Caco-2 (cell line): ENCODE results near the gene CSRP2. TPM values are rescaled to one million over a fixed set of nuclear protein-coding genes. Genes with fewer than 3 reads are reported as not detected.
A peak's percentile ranks its signal among the peaks of the same experiment; 100 is the strongest.

ENCODE experiments used
- BruUV-seq: library from RNA; stranded (reverse); fragments of 400-500 nt; replicated peaks from 2 replicates; lab custom pipeline; 2021; lab: Mats Ljungman, UMichigan
- CTCF ChIA-PET: fragments of 300-600 bp; sonication (Branson Sonifier 250); formaldehyde crosslinking; loops from one replicate; lab custom pipeline; 2022; ENCODE audit warnings: antibody characterized with exemption; lab: Charles Lee
- POLR2A ChIA-PET: fragments of 300-600 bp; sonication (Branson Sonifier 250); formaldehyde crosslinking; loops from one replicate; lab custom pipeline; 2022; ENCODE audit warnings: antibody characterized with exemption; lab: Charles Lee
- DNase-seq, 2 experiments: peaks; one replicate each; pipeline versions ENCODE4 v3.0.0 to v3.0.0-alpha.2; 2020 to 2022
- H3K27me3 ChIP-seq: replicated peaks from 2 replicates; pipeline ENCODE4 v1.6.0; 2011; ENCODE audit warnings: low read length; ENCODE audit not compliant: control insufficient read depth, insufficient read depth
- H3K36me3 ChIP-seq: 2 replicates; pipeline ENCODE4 v1.5.1; 2011; ENCODE audit warnings: low read length; ENCODE audit not compliant: control insufficient read depth, insufficient read depth
- H3K4me1 ChIP-seq: fragments of 250-450 bp; sonication (Bioruptor Pico); 2 replicates; pipeline ENCODE4 v1.5.1; 2020; ENCODE audit warnings: mild to moderate bottlenecking
- H3K4me3 ChIP-seq: 2 replicates; pipeline ENCODE4 v1.5.1; 2011; ENCODE audit warnings: low read depth, mild to moderate bottlenecking, control low read depth, low read length
- H3K9me3 ChIP-seq: fragments of 250-450 bp; sonication (Bioruptor Pico); 2 replicates; pipeline ENCODE4 v1.5.1; 2020; ENCODE audit warnings: mild to moderate bottlenecking, moderate library complexity
- H3K27ac Mint-ChIP-seq: one replicate; pipeline ENCODE4 v1.8.0; 2022; ENCODE audit warnings: mixed read lengths; ENCODE audit not compliant: unreplicated experiment
- H3K27me3 Mint-ChIP-seq: one replicate; pipeline ENCODE4 v1.8.0; 2022; ENCODE audit warnings: mixed read lengths; ENCODE audit not compliant: insufficient read depth, unreplicated experiment
- H3K36me3 Mint-ChIP-seq: one replicate; pipeline ENCODE4 v1.8.0; 2022; ENCODE audit warnings: mild to moderate bottlenecking, mixed read lengths; ENCODE audit not compliant: insufficient read depth, unreplicated experiment
- H3K4me1 Mint-ChIP-seq: one replicate; pipeline ENCODE4 v1.8.0; 2022; ENCODE audit warnings: low read depth, mixed read lengths; ENCODE audit not compliant: unreplicated experiment
- H3K4me3 Mint-ChIP-seq: one replicate; pipeline ENCODE4 v1.8.0; 2022; ENCODE audit warnings: mild to moderate bottlenecking, moderate library complexity, mixed read lengths; ENCODE audit not compliant: unreplicated experiment
- H3K9me3 Mint-ChIP-seq: one replicate; pipeline ENCODE4 v1.8.0; 2022; ENCODE audit warnings: mixed read lengths; ENCODE audit not compliant: unreplicated experiment
- intact Hi-C: fragments of 100-400 bp; cut with micrococcal nuclease; formaldehyde crosslinking; loops from one replicate; pipeline ENCODE4 v1.10.0; 2022; ENCODE audit not compliant: unreplicated experiment
- total RNA-seq: library from RNA; stranded (reverse); gene quantifications from 2 replicates; pipeline ENCODE4 v1.2.3, GENCODE V29; 2022
- TF ChIP-seq, protein P1 (sequence below), 2 experiments: fragments of 200-600 bp in 1 of 2; IDR thresholded peaks; 1 replicate in 1 of 2; 2 replicates in 1 of 2; pipeline versions ENCODE4 v1.5.1 to v1.8.0; 2011 to 2022; ENCODE audit warnings: antibody characterized with exemption in 1 of 2, control low read depth in 1 of 2, inconsistent platforms in 1 of 2, low read depth in 1 of 2, low read length in 1 of 2, mild to moderate bottlenecking in 1 of 2, moderate library complexity in 1 of 2; ENCODE audit not compliant: insufficient read depth in 1 of 2, severe bottlenecking in 1 of 2, unreplicated experiment in 1 of 2

Gene CSRP2
- total RNA-seq, 1 experiment from 2014 or later: 27.9 TPM

DNA sequence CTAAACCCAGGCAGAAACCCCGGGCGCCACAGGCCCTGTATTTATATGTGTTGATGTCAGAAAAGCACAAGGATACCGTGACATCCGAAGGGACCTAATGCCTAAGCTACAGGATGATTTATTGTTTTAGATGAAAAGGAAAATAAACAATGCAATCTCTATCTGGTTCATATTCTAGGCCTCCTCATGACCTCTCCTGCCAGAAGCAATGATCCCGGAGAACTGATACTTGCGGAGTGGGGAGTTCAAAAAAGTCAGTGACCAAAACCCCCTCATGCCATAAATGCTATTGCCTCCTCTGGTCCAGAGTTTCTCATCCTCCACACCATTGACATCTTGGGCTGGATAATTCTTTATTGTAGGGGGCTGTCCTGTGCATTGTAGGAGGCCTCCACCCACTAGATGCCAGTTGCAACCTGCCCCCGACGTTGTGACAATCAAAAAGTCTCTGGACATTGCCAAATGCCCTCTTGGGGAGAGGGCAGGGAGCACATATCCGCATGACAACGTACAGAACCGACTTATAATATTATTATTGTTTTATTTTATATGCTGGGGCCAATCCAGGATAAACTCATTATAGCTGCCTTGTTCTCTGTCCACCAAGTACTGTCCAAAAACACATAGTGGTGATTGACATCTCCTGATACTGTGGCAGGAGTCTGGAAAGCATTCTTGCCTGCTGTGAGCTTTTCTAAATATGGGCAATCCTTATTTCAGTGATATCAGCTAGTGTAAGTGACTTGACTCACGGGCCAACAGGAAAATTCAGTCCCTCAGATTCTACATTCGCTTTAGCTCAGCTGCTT lies 1.1 kb upstream of the CSRP2 start:
- Mint-ChIP-seq H3K27ac (peak overlapping the region; percentile 91), H3K36me3 (peaks cover 17% of the 10 kb centered on the region), H3K4me1 (no peaks in the 10 kb centered on the region), H3K27me3 (no peaks in the 10 kb centered on the region), H3K4me3 (peak overlapping the region; percentile 85), H3K9me3 (no peaks in the 10 kb centered on the region)
- Histone ChIP-seq H3K27me3 (no peaks in the 10 kb centered on the region), H3K4me1 (peaks cover 4% of the 10 kb centered on the region), H3K4me3 (peak overlapping the region; percentile 80), H3K36me3 (no peaks in the 10 kb centered on the region), H3K9me3 (no peaks in the 10 kb centered on the region)
- CTCF ChIA-PET: interaction anchor here (1.1 kb wide), 1 partner anchor 131 kb away, joined by 3 read pairs; no protein-coding TSS in a partner anchor
- no peak for DNase-seq
- TF ChIP-seq, protein P1, sequence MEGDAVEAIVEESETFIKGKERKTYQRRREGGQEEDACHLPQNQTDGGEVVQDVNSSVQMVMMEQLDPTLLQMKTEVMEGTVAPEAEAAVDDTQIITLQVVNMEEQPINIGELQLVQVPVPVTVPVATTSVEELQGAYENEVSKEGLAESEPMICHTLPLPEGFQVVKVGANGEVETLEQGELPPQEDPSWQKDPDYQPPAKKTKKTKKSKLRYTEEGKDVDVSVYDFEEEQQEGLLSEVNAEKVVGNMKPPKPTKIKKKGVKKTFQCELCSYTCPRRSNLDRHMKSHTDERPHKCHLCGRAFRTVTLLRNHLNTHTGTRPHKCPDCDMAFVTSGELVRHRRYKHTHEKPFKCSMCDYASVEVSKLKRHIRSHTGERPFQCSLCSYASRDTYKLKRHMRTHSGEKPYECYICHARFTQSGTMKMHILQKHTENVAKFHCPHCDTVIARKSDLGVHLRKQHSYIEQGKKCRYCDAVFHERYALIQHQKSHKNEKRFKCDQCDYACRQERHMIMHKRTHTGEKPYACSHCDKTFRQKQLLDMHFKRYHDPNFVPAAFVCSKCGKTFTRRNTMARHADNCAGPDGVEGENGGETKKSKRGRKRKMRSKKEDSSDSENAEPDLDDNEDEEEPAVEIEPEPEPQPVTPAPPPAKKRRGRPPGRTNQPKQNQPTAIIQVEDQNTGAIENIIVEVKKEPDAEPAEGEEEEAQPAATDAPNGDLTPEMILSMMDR (IDR thresholded peaks at IDR 0.05; ENCODE audit: insufficient read depth in 1 of 2, low read depth in 1 of 2, low read length in 1 of 2, severe bottlenecking in 1 of 2, unreplicated experiment in 1 of 2): peak in 1 of 2 experiments; percentile 31
- POLR2A ChIA-PET: no interaction called here
- BruUV-seq: no TSS peak
- intact Hi-C loops: loop anchor here (1.0 to 2.0 kb wide), 3 partner anchors 47 to 259 kb away; no protein-coding TSS in a partner anchor

DNA sequence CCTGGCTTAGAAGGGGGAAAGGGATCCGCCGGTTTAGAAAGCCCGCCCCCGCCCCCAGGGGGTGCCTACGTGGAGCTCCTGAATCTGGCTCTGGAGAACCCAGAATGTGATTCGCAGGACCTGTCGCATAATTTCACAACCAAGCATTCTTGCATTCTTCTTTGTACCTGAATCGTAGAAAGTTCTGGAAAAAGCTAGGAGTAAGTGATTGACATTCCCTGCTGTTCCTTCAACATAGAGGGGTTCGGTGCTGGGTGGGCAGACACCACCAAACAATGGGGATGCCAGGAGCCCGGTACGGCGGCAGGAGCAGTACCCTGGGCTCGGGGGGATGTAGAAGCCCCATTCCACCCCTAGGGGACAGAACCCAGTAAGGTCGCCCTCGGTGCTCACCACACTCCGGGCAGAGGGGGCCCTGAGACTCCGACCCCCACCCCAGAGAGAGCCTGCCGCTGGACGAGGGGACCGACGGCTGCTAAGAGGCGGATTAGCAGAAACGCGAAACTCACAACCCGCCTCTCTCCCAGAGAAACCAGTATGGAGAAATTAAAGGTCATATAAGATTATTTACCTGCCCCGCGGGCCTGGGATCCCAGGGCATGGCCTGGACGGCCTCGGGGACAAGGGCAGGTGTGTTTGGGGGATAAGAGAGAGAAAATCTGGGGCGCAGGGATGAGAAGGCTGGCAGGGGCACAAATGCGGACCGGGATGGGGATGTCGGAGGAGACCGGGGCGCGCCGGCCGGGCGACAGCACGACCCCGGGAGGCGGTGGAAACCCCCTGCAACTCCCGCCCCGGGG lies 520 bp downstream of the CSRP2 start:
- H3K4me1 ChIP-seq: peaks cover 4% of the 10 kb centered on the region
- no TSS peak for BruUV-seq
- Mint-ChIP-seq H3K4me3 (peak overlapping the region; percentile 85), H3K27ac (peak overlapping the region; percentile 36), H3K9me3 (no peaks in the 10 kb centered on the region), H3K4me1 (no peaks in the 10 kb centered on the region), H3K36me3 (peaks cover 17% of the 10 kb centered on the region), H3K27me3 (no peaks in the 10 kb centered on the region)
- peak overlapping the region; percentile 80 for H3K4me3 ChIP-seq
- H3K27me3 ChIP-seq: no peaks in the 10 kb centered on the region
- intact Hi-C loops: loop anchor here (2.0 kb wide), 1 partner anchor 49 kb away; no protein-coding TSS in a partner anchor
- H3K9me3 ChIP-seq: no peaks in the 10 kb centered on the region
- DNase-seq: peak; percentile 58 to 60
- CTCF ChIA-PET: interaction anchor here (0.6 to 2.2 kb wide), 2 partner anchors 38 to 133 kb away, joined by 6 to 9 read pairs; no protein-coding TSS in a partner anchor
- TF ChIP-seq, protein P1 (IDR thresholded peaks at IDR 0.05; ENCODE audit: insufficient read depth in 1 of 2, low read depth in 1 of 2, low read length in 1 of 2, severe bottlenecking in 1 of 2, unreplicated experiment in 1 of 2): peak; percentile 31 to 52
- H3K36me3 ChIP-seq: no peaks in the 10 kb centered on the region
- POLR2A ChIA-PET: interaction anchor here (0.6 to 0.7 kb wide), 2 partner anchors 9 to 55 kb away, joined by 3 to 7 read pairs; no protein-coding TSS in a partner anchor

DNA sequence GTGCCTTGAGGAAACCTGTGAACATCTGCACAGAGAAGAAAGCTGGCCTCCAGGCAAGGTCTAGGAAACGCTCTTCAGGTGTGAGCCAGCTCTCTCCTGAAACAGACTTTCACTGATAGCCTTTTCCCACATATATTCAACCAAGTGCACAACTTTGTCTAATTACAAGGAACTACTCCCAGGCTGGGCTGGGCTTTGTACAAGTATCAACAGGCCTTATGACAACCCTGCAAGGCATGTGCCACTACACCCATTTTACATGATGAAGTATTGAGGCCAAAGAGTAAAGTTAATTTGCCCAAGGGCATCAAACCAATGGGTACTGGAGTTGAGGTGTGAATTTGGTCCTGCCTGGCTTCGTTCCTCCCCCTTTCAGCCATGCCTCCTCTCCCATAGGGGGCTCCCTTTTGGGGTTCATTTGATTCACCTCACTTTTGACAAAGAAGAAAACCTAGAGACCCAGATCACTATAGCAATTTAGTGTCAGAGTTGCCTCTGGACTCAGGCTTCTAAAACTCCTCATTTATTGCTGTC lies 2.1 kb downstream of the CSRP2 start:
- Histone ChIP-seq H3K27me3 (no peaks in the 10 kb centered on the region), H3K36me3 (no peaks in the 10 kb centered on the region), H3K9me3 (no peaks in the 10 kb centered on the region), H3K4me1 (peaks cover 4% of the 10 kb centered on the region), H3K4me3 (no peak overlapping the region)
- DNase-seq: no peak
- no peaks in the 10 kb centered on the region for H3K27me3 Mint-ChIP-seq
- peak overlapping the region; percentile 85 for H3K4me3 Mint-ChIP-seq
- CTCF ChIA-PET: no interaction called here
- intact Hi-C loops: no loop called here
- POLR2A ChIA-PET: no interaction called here
- TF ChIP-seq, protein P1 (IDR thresholded peaks at IDR 0.05; ENCODE audit: insufficient read depth in 1 of 2, low read depth in 1 of 2, low read length in 1 of 2, severe bottlenecking in 1 of 2, unreplicated experiment in 1 of 2): no peak
- no peaks in the 10 kb centered on the region for H3K9me3 Mint-ChIP-seq
- BruUV-seq: no TSS peak
- H3K36me3 Mint-ChIP-seq: peaks cover 17% of the 10 kb centered on the region
- H3K4me1 Mint-ChIP-seq: no peaks in the 10 kb centered on the region
- no peak overlapping the region for H3K27ac Mint-ChIP-seq
